A549 (cell line): ENCODE results near the gene SLC9A2. TPM values are rescaled to one million over a fixed set of nuclear protein-coding genes. Genes with fewer than 3 reads are reported as not detected.

ENCODE experiments used
- ATAC-seq, 2 experiments: fragments of 200-7000 bp in 1 of 2; fragments of >200 bp in 1 of 2; cut with Nextera tagmentation in 1 of 2; cut with Tn5 transposase in 1 of 2; 3 replicates each; pipeline versions ENCODE4 v1.8.0 to v1.9.1; 2018 to 2020; ENCODE audit warnings: mild to moderate bottlenecking in 1 of 2, moderate library complexity in 1 of 2
- CTCF ChIA-PET: fragments of 300-600 bp; sonication (Branson Sonifier 250); formaldehyde crosslinking; extraction: SDS; loops from one replicate; lab custom pipeline; 2021; ENCODE audit warnings: antibody characterized with exemption, inconsistent platforms; lab: Yijun Ruan, JAX
- POLR2A ChIA-PET: fragments of 350-600 bp; formaldehyde crosslinking; extraction: SDS; loops from one replicate; lab custom pipeline; 2021; ENCODE audit warnings: antibody characterized with exemption, inconsistent platforms; lab: Yijun Ruan, JAX
- DNase-seq, 2 experiments: peaks; one replicate each; pipeline versions ENCODE4 v3.0.0 to v3.0.0-alpha.2; 2011 to 2016; ENCODE audit warnings: low read depth in 1 of 2, low spot score in 1 of 2
- FAIRE-seq: peaks from 2 replicates; lab custom pipeline; 2011; peaks lifted over from hg19 to GRCh38; lab: Jason Lieb, UNC
- H3K27ac ChIP-seq, 2 experiments: fragments of >200 bp; sonication (Bioruptor Twin); formaldehyde crosslinking; 3 replicates each; pipeline ENCODE4 v1.5.1; 2016 to 2017
- H3K4me1 ChIP-seq: fragments of >200 bp; sonication (Bioruptor Twin); formaldehyde crosslinking; 3 replicates; pipeline ENCODE4 v1.6.1; 2016
- H3K4me2 ChIP-seq: fragments of >200 bp; sonication (Bioruptor Twin); formaldehyde crosslinking; 3 replicates; pipeline ENCODE4 v1.6.1; 2016
- H3K4me3 ChIP-seq: fragments of >200 bp; sonication (Bioruptor Twin); formaldehyde crosslinking; 3 replicates; pipeline ENCODE4 v1.5.1; 2016
- H3K9me3 ChIP-seq: fragments of >200 bp; sonication (Bioruptor Twin); formaldehyde crosslinking; 3 replicates; pipeline ENCODE4 v1.6.1; 2016
- BCL3 ChIP-seq: fragments of >200 bp; sonication (Bioruptor Twin); formaldehyde crosslinking; IDR thresholded peaks from 3 replicates; pipeline ENCODE4 v1.6.1; 2016
- BHLHE40 ChIP-seq: IDR thresholded peaks from 2 replicates; pipeline ENCODE4 v1.6.1; 2012; ENCODE audit warnings: low read depth, low read length, inconsistent platforms
- CBX8 ChIP-seq: fragments of 200-600 bp; sonication (generic); IDR thresholded peaks from 2 replicates; pipeline ENCODE4 v1.6.1; 2016
- CHD2 ChIP-seq: fragments of 150-350 bp; IDR thresholded peaks from 2 replicates; pipeline ENCODE4 v1.6.1; 2014; ENCODE audit warnings: low read length; ENCODE audit not compliant: partially characterized antibody
- EHMT2 ChIP-seq: fragments of 200-600 bp; sonication (generic); IDR thresholded peaks from 2 replicates; pipeline ENCODE4 v1.6.1; 2016; ENCODE audit warnings: antibody characterized with exemption, low read depth, mild to moderate bottlenecking, moderate library complexity
- ELK1 ChIP-seq: fragments of 150-350 bp; IDR thresholded peaks from 2 replicates; pipeline ENCODE4 v1.6.1; 2014; ENCODE audit warnings: low read depth, mild to moderate bottlenecking, low read length
- ESRRA ChIP-seq: fragments of 150-350 bp; IDR thresholded peaks from 2 replicates; pipeline ENCODE4 v1.6.1; 2014; ENCODE audit warnings: mild to moderate bottlenecking, low read length, borderline replicate concordance
- FOXS1 ChIP-seq: fragments of 250-450 bp; sonication (Bioruptor Pico); IDR thresholded peaks from 2 replicates; pipeline ENCODE4 v1.5.0; 2020; ENCODE audit warnings: mild to moderate bottlenecking, moderate library complexity
- HDAC2 ChIP-seq: fragments of 200-600 bp; sonication (generic); IDR thresholded peaks from 2 replicates; pipeline ENCODE4 v1.6.1; 2016
- HEYL ChIP-seq: fragments of 250-450 bp; sonication (Bioruptor Pico); IDR thresholded peaks from 2 replicates; pipeline ENCODE4 v1.8.0; 2021; ENCODE audit warnings: mild to moderate bottlenecking, moderate library complexity
- JUNB ChIP-seq: fragments of >200 bp; sonication (Bioruptor Twin); formaldehyde crosslinking; IDR thresholded peaks from 2 replicates; pipeline ENCODE4 v1.6.1; 2016
- KDM1A ChIP-seq: fragments of 200-600 bp; sonication (generic); IDR thresholded peaks from 2 replicates; pipeline ENCODE4 v1.6.1; 2016; ENCODE audit warnings: low read depth, mild to moderate bottlenecking
- MAFK ChIP-seq: fragments of 450-650 bp; IDR thresholded peaks from 2 replicates; pipeline ENCODE4 v1.6.1; 2014; ENCODE audit not compliant: partially characterized antibody
- MAX ChIP-seq: IDR thresholded peaks from 2 replicates; pipeline ENCODE4 v1.6.1; 2012
- MAZ ChIP-seq: fragments of 150-350 bp; IDR thresholded peaks from 2 replicates; pipeline ENCODE4 v1.6.1; 2014; ENCODE audit warnings: antibody characterized with exemption, low read depth, low read length, borderline replicate concordance
- MYC ChIP-seq: IDR thresholded peaks from 2 replicates; pipeline ENCODE4 v1.6.1; 2012; ENCODE audit warnings: mild to moderate bottlenecking, inconsistent platforms, low read length, improper control_type of control experiment, borderline replicate concordance
- PHF8 ChIP-seq: fragments of 200-600 bp; sonication (generic); IDR thresholded peaks from 2 replicates; pipeline ENCODE4 v1.6.1; 2016; ENCODE audit warnings: low read depth, mild to moderate bottlenecking, antibody characterized with exemption, moderate library complexity, borderline replicate concordance
- POLR2A ChIP-seq: IDR thresholded peaks from 2 replicates; pipeline ENCODE4 v1.6.1; 2012; ENCODE audit warnings: mild to moderate bottlenecking, low read length
- RARB ChIP-seq: fragments of 250-450 bp; sonication (Bioruptor Pico); IDR thresholded peaks from 2 replicates; pipeline ENCODE4 v1.8.0; 2021; ENCODE audit warnings: mild to moderate bottlenecking, moderate library complexity
- RCOR1 ChIP-seq: fragments of 150-350 bp; IDR thresholded peaks from 2 replicates; pipeline ENCODE4 v1.6.1; 2014; ENCODE audit warnings: antibody characterized with exemption, low read length, low read depth
- RNF2 ChIP-seq: fragments of 200-600 bp; sonication (generic); IDR thresholded peaks from 2 replicates; pipeline ENCODE4 v1.6.1; 2016; ENCODE audit warnings: low read depth, mild to moderate bottlenecking, antibody characterized with exemption, moderate library complexity, borderline replicate concordance
- TFCP2L1 ChIP-seq: fragments of 250-450 bp; sonication (Bioruptor Pico); IDR thresholded peaks from 2 replicates; pipeline ENCODE4 v1.5.0; 2021; ENCODE audit warnings: mild to moderate bottlenecking
- ZNF302 ChIP-seq: fragments of 250-450 bp; sonication (Bioruptor Pico); IDR thresholded peaks from 2 replicates; pipeline ENCODE4 v1.9.0; 2021; ENCODE audit warnings: inconsistent platforms, mild to moderate bottlenecking, moderate library complexity
- ZSCAN20 ChIP-seq: fragments of 250-450 bp; sonication (Bioruptor Pico); IDR thresholded peaks from 2 replicates; pipeline ENCODE4 v1.8.0; 2022; ENCODE audit warnings: mild to moderate bottlenecking, moderate library complexity
- WGBS: methylation state at CpG from one replicate; pipeline ENCODE4 v1.1.6; 2017; ENCODE audit errors: missing lambda C conversion rate; 5-methylcytosine and 5-hydroxymethylcytosine counted together
- polyA plus RNA-seq, 4 experiments: library from polyadenylated mRNA; depleted of rRNA in 3 of 4; stranded (reverse); fragments of >200 nt; fragmentation: RNase III in 1 of 4; extraction: RNeasy Plus Mini Kit Qiagen cat#74134 plus additional on column Dnase treatment in 1 of 4; gene quantifications; 2 replicates in 3 of 4; 3 replicates in 1 of 4; pipeline ENCODE4 v1.2.3, GENCODE V29; 2011 to 2017
- TF ChIP-seq, protein P1 (sequence below): fragments of >200 bp; sonication (Bioruptor Twin); formaldehyde crosslinking; IDR thresholded peaks from 3 replicates; pipeline ENCODE4 v1.5.1; 2016
- TF ChIP-seq, protein P2 (sequence below): fragments of >200 bp; sonication (Bioruptor Twin); formaldehyde crosslinking; IDR thresholded peaks from 2 replicates; pipeline ENCODE4 v1.6.1; 2016

SLC9A2 gene
- polyA plus RNA-seq, 2 of the 4 experiments (the other 2 are of a cell fraction) = 3.0 to 4.1 TPM

- FAIRE-seq (no peak), ATAC-seq (no peak), DNase-seq (no peak)
- no peak overlapping the region for H3K27ac ChIP-seq
- H3K4me3 ChIP-seq = no peak overlapping the region
- WGBS = 21% methylated on average over 2 of the region's 2 CpGs
- TF ChIP-seq MAX (no peak), KDM1A (no peak), MYC (no peak), RCOR1 (no peak), ESRRA (no peak), ZSCAN20 (CRISPR knock-in tag) (no peak), FOXS1 (CRISPR knock-in tag) (no peak), MAFK (no peak), CBX8 (no peak), HDAC2 (no peak), CHD2 (no peak), MAZ (no peak), BCL3 (no peak), RNF2 (no peak), EHMT2 (no peak)
- TF ChIP-seq, protein P1, sequence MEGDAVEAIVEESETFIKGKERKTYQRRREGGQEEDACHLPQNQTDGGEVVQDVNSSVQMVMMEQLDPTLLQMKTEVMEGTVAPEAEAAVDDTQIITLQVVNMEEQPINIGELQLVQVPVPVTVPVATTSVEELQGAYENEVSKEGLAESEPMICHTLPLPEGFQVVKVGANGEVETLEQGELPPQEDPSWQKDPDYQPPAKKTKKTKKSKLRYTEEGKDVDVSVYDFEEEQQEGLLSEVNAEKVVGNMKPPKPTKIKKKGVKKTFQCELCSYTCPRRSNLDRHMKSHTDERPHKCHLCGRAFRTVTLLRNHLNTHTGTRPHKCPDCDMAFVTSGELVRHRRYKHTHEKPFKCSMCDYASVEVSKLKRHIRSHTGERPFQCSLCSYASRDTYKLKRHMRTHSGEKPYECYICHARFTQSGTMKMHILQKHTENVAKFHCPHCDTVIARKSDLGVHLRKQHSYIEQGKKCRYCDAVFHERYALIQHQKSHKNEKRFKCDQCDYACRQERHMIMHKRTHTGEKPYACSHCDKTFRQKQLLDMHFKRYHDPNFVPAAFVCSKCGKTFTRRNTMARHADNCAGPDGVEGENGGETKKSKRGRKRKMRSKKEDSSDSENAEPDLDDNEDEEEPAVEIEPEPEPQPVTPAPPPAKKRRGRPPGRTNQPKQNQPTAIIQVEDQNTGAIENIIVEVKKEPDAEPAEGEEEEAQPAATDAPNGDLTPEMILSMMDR = no peak
- TF ChIP-seq, protein P2, sequence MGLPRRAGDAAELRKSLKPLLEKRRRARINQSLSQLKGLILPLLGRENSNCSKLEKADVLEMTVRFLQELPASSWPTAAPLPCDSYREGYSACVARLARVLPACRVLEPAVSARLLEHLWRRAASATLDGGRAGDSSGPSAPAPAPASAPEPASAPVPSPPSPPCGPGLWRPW = no peak
- CTCF ChIA-PET = interaction anchor here (1.2 kb wide), 1 partner anchor 38 kb away, joined by 4 read pairs; no protein-coding TSS in a partner anchor
- H3K4me2 ChIP-seq = no peak overlapping the region
- peaks cover 2% of the 10 kb centered on the region; the same call in 1 of the 3 replicates for H3K9me3 ChIP-seq
- POLR2A ChIA-PET = no interaction called here
- no peaks in the 10 kb centered on the region for H3K4me1 ChIP-seq
Measured at GRCh38 chr2:102578376-102578775, 41.0 kb upstream of the SLC9A2 start.

DNA sequence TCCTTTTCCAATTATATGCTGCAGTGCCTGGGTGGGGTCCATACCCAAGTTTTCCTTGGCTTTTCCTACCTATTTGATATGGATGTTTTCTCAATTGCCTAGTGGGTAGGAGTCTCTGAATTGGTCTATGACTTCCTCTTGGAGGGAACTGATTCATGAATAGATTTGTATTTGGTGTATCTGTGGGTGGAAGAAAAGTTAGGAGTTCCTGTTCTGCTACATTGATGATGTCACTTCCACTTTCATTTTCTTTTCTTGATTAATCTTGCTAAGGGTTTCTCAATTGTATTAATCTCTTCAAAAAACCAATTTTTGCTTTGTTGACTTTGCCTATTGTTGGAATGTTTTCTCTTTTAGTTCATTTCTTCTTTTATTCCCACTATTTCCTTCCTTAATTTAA lies 37.4 kb upstream of the SLC9A2 start:
- DNase-seq (no peak), ATAC-seq (no peak)
- H3K4me1 ChIP-seq = no peaks in the 10 kb centered on the region
- CTCF ChIA-PET = no interaction called here
- H3K4me3 ChIP-seq = no peak overlapping the region
- no peaks in the 10 kb centered on the region for H3K9me3 ChIP-seq
- no peak overlapping the region for H3K27ac ChIP-seq
- no peak for TF ChIP-seq RARB (CRISPR knock-in tag)
- TF ChIP-seq TFCP2L1 (CRISPR knock-in tag) = no peak
- TF ChIP-seq ELK1 = no peak
- no peak for TF ChIP-seq BCL3
- no peak for TF ChIP-seq JUNB
- no peak for TF ChIP-seq HEYL (CRISPR knock-in tag)
- no peak for TF ChIP-seq PHF8
- TF ChIP-seq, protein P1 = no peak
- TF ChIP-seq POLR2A = no peak
- no peak for TF ChIP-seq BHLHE40
- TF ChIP-seq ZNF302 (CRISPR knock-in tag) = no peak
- TF ChIP-seq, all 56 proteins: peak for 0
- no peak for FAIRE-seq
- no peak overlapping the region for H3K4me2 ChIP-seq
- POLR2A ChIA-PET = no interaction called here
